GM18907 (cell line): ENCODE results near the gene DGKI.

ENCODE experiments used
- ATAC-seq: cut with Tn5 transposase; IDR thresholded peaks from one replicate; pipeline ENCODE4 v1.9.1; 2021; ENCODE audit warnings: mild to moderate bottlenecking, moderate library complexity; ENCODE audit not compliant: unreplicated experiment

Gene DGKI

GRCh38 chr7:137563981-137564380 lies 282.8 kb downstream of the DGKI start:
- no peak for ATAC-seq

GRCh38 chr7:137547485-137547884 lies 299.3 kb downstream of the DGKI start:
- ATAC-seq, result no peak

GRCh38 chr7:137546671-137547070 lies 300.1 kb downstream of the DGKI start:
- ATAC-seq, result no peak

GRCh38 chr7:137546009-137546408 lies 300.8 kb downstream of the DGKI start:
- ATAC-seq, result no peak

GRCh38 chr7:137545059-137545716 lies 301.6 kb downstream of the DGKI start:
- ATAC-seq, result no peak

- ATAC-seq, result no peak
Observed at GRCh38 chr7:137544453-137545058, 302.2 kb downstream of the DGKI start.

GRCh38 chr7:137539111-137539715 lies 307.6 kb downstream of the DGKI start:
- ATAC-seq, result no peak

GRCh38 chr7:137538361-137538762 lies 308.4 kb downstream of the DGKI start:
- no peak for ATAC-seq

GRCh38 chr7:137535579-137535978 lies 311.2 kb downstream of the DGKI start:
- no peak for ATAC-seq

GRCh38 chr7:137531671-137532070 lies 315.1 kb downstream of the DGKI start:
- no peak for ATAC-seq

GRCh38 chr7:137527634-137528033 lies 319.1 kb downstream of the DGKI start:
- ATAC-seq, result no peak

GRCh38 chr7:137523171-137523570 lies 323.6 kb downstream of the DGKI start:
- ATAC-seq, result no peak

- ATAC-seq, result no peak
Observed at GRCh38 chr7:137521451-137521850, 325.3 kb downstream of the DGKI start.

- no peak for ATAC-seq
Observed at GRCh38 chr7:137519947-137520346, 326.8 kb downstream of the DGKI start.

- ATAC-seq, result no peak
Observed at GRCh38 chr7:137519181-137519691, 327.5 kb downstream of the DGKI start.

GRCh38 chr7:137513091-137513490 lies 333.7 kb downstream of the DGKI start:
- ATAC-seq, result no peak

- no peak for ATAC-seq
Observed at GRCh38 chr7:137507096-137507495, 339.7 kb downstream of the DGKI start.

GRCh38 chr7:137506031-137506430 lies 340.7 kb downstream of the DGKI start:
- ATAC-seq, result no peak

- ATAC-seq, result no peak
Observed at GRCh38 chr7:137501562-137501961, 345.2 kb downstream of the DGKI start.

- no peak for ATAC-seq
Observed at GRCh38 chr7:137492889-137493288, 353.9 kb downstream of the DGKI start.

- no peak for ATAC-seq
Observed at GRCh38 chr7:137489880-137490279, 356.9 kb downstream of the DGKI start.

- no peak for ATAC-seq
Observed at GRCh38 chr7:137488038-137488437, 358.7 kb downstream of the DGKI start.
